CD4-positive, alpha-beta T cell (primary cell): ENCODE data around the gene EXOC3. TPM values are rescaled to one million over a fixed set of nuclear protein-coding genes. Genes with fewer than 3 reads are reported as not detected.

Experiments
- ATAC-seq: fragments of 200-7000 bp; cut with Tn5 transposase; one replicate; pipeline ENCODE4 v1.10.0; 2022; ENCODE audit warnings: mild to moderate bottlenecking; ENCODE audit not compliant: poor library complexity
- CTCF ChIA-PET: fragments of 350-600 bp; sonication (Branson Sonifier 250); formaldehyde crosslinking; loops from one replicate; lab custom pipeline; 2021; ENCODE audit warnings: antibody characterized with exemption, inconsistent platforms; lab: Charles Lee
- POLR2A ChIA-PET: fragments of 350-600 bp; sonication (Branson Sonifier 250); formaldehyde crosslinking; loops from one replicate; lab custom pipeline; 2021; ENCODE audit warnings: antibody characterized with exemption, inconsistent platforms; lab: Charles Lee
- DNase-seq, 14 experiments: peaks; one replicate each; pipeline ENCODE4 v3.0.0-alpha.2; 2013 to 2020; ENCODE audit warnings: mixed read lengths in 2 of 14
- H3K27ac ChIP-seq, 2 donors: one replicate each; pipeline versions ENCODE4 v1.5.1 to v1.7.0; 2013; ENCODE audit warnings: low read length in 2 of 2, low read depth in 1 of 2, mild to moderate bottlenecking in 1 of 2
- H3K27me3 ChIP-seq, 2 experiments: 1 replicate in 1 of 2; 2 replicates in 1 of 2; pipeline versions ENCODE4 v1.6.1 to v1.7.0; 2013; ENCODE audit warnings: low read length in 2 of 2, control low read depth in 1 of 2, mild to moderate bottlenecking in 1 of 2, moderate library complexity in 1 of 2; ENCODE audit not compliant: insufficient read depth in 2 of 2, control insufficient read depth in 1 of 2
- H3K36me3 ChIP-seq: one replicate; pipeline ENCODE4 v1.6.1; 2013; ENCODE audit warnings: low read length, control low read depth; ENCODE audit not compliant: insufficient read depth
- H3K4me1 ChIP-seq: one replicate; pipeline ENCODE4 v1.6.1; 2013; ENCODE audit warnings: low read length, control low read depth; ENCODE audit not compliant: insufficient read depth
- H3K4me3 ChIP-seq: one replicate; pipeline ENCODE4 v1.5.1; 2013; ENCODE audit warnings: mild to moderate bottlenecking, low read length, moderate library complexity
- H3K9me3 ChIP-seq, 2 experiments: 1 replicate in 1 of 2; 2 replicates in 1 of 2; pipeline versions ENCODE4 v1.6.1 to v1.7.0; 2013; ENCODE audit warnings: low read length in 2 of 2, mild to moderate bottlenecking in 2 of 2, control low read depth in 1 of 2, moderate library complexity in 1 of 2; ENCODE audit not compliant: control insufficient read depth in 1 of 2, insufficient read depth in 1 of 2
- H3K27ac Mint-ChIP-seq: one replicate; pipeline ENCODE4 v1.8.0; 2020; ENCODE audit warnings: mixed read lengths
- H3K27me3 Mint-ChIP-seq: one replicate; pipeline ENCODE4 v1.8.0; 2021; ENCODE audit warnings: mixed read lengths
- H3K36me3 Mint-ChIP-seq: one replicate; pipeline ENCODE4 v1.8.0; 2021; ENCODE audit warnings: low read depth, mixed read lengths
- H3K4me1 Mint-ChIP-seq: one replicate; pipeline ENCODE4 v1.8.0; 2021; ENCODE audit warnings: low read depth, mixed read lengths
- H3K4me3 Mint-ChIP-seq: one replicate; pipeline ENCODE4 v1.8.0; 2020; ENCODE audit warnings: mild to moderate bottlenecking, mixed read lengths
- H3K9me3 Mint-ChIP-seq: one replicate; pipeline ENCODE4 v1.8.0; 2020; ENCODE audit warnings: mixed read lengths
- CTCF ChIP-seq: fragments of 200-600 bp; IDR thresholded peaks from one replicate; pipeline ENCODE4 v1.8.0; 2022; ENCODE audit warnings: antibody characterized with exemption, mild to moderate bottlenecking
- intact Hi-C, 2 experiments: fragments of 100-400 bp; cut with DNase I in 1 of 2; cut with micrococcal nuclease in 1 of 2; formaldehyde crosslinking; loops; one replicate each; pipeline versions ENCODE4 v1.15.1 to v1.9.0; 2023 to 2025; cut with DNase I, micrococcal nuclease
- total RNA-seq, 174 experiments: library from RNA in 2 of 174; stranded (reverse) in 2 of 174; gene quantifications; one replicate each; pipeline ENCODE4 v1.2.3 and lab custom pipeline; 2021 to 2026

EXOC3 gene
- total RNA-seq, 2 experiments from 2014 or later, result 82.4 to 84.1 TPM

GRCh38 chr5:403995-404394, 39.0 kb upstream of the EXOC3 start:
- ChIA-PET POLR2A (no interaction called here), CTCF (no interaction called here)
- Mint-ChIP-seq H3K4me3 (no peak overlapping the region), H3K9me3 (no peaks in the 10 kb centered on the region), H3K27ac (no peak overlapping the region), H3K27me3 (peaks cover 45% of the 10 kb centered on the region), H3K4me1 (no peaks in the 10 kb centered on the region), H3K36me3 (no peaks in the 10 kb centered on the region)
- Histone ChIP-seq H3K36me3 (no peaks in the 10 kb centered on the region), H3K9me3 (peaks cover 0 to 10% of the 10 kb centered on the region in 2 experiments), H3K4me3 (no peak overlapping the region), H3K27ac (no peak overlapping the region), H3K4me1 (peaks cover 8% of the 10 kb centered on the region), H3K27me3 (peaks cover 22 to 25% of the 10 kb centered on the region in 2 experiments)
- TF ChIP-seq CTCF, result no peak
- ATAC-seq (no peak), DNase-seq (no peak)
- intact Hi-C loops, result no loop called here

GRCh38 chr5:404666-405241, 38.2 kb upstream of the EXOC3 start:
- Mint-ChIP-seq H3K4me3 (no peak overlapping the region), H3K4me1 (no peaks in the 10 kb centered on the region), H3K36me3 (no peaks in the 10 kb centered on the region), H3K27ac (no peak overlapping the region), H3K9me3 (no peaks in the 10 kb centered on the region), H3K27me3 (peaks cover 43% of the 10 kb centered on the region)
- POLR2A ChIA-PET, result no interaction called here
- no peak for DNase-seq
- no peak for TF ChIP-seq CTCF
- Histone ChIP-seq H3K4me3 (no peak overlapping the region), H3K27ac (no peak overlapping the region), H3K9me3 (peaks cover 0 to 10% of the 10 kb centered on the region in 2 experiments), H3K4me1 (peaks cover 3% of the 10 kb centered on the region), H3K27me3 (peaks cover 18 to 22% of the 10 kb centered on the region in 2 experiments), H3K36me3 (no peaks in the 10 kb centered on the region)
- CTCF ChIA-PET, result no interaction called here
- intact Hi-C loops, result no loop called here
- ATAC-seq, result no peak

- DNase-seq (no peak), ATAC-seq (no peak)
- H3K36me3 ChIP-seq, result no peaks in the 10 kb centered on the region
- peaks cover 0 to 6% of the 10 kb centered on the region in 2 experiments for H3K9me3 ChIP-seq
- ChIA-PET POLR2A (no interaction called here), CTCF (no interaction called here)
- Mint-ChIP-seq H3K36me3 (no peaks in the 10 kb centered on the region), H3K27me3 (peaks cover 36% of the 10 kb centered on the region), H3K9me3 (no peaks in the 10 kb centered on the region), H3K4me1 (no peaks in the 10 kb centered on the region), H3K4me3 (no peak overlapping the region), H3K27ac (no peak overlapping the region)
- TF ChIP-seq CTCF, result no peak
- H3K27me3 ChIP-seq, result peaks cover 13 to 15% of the 10 kb centered on the region in 2 experiments
- no peak overlapping the region for H3K4me3 ChIP-seq
- no peaks in the 10 kb centered on the region for H3K4me1 ChIP-seq
- intact Hi-C loops, result no loop called here
- H3K27ac ChIP-seq, result no peak overlapping the region
Measured at GRCh38 chr5:405421-405820, 37.6 kb upstream of the EXOC3 start.
